Activated CD4-positive, alpha-beta memory T cell treated with anti-CD3 and anti-CD28 coated beads, Interleukin-2, amount 10 ng/mL, durations not matched to agents 7 days and 5 days (primary cell): ENCODE measurements around the gene PCSK6. TPM values are rescaled to one million over a fixed set of nuclear protein-coding genes. Genes with fewer than 3 reads are reported as not detected.
A peak's percentile ranks its signal among the peaks of the same experiment; 100 is the strongest.

Experiments used
- CTCF ChIA-PET: fragments of 350-600 bp; sonication (Branson Sonifier 250); formaldehyde crosslinking; loops from one replicate; lab custom pipeline; 2021; ENCODE audit warnings: antibody characterized with exemption, inconsistent platforms; lab: Charles Lee
- POLR2A ChIA-PET: fragments of 350-600 bp; sonication (Branson Sonifier 250); formaldehyde crosslinking; loops from one replicate; lab custom pipeline; 2021; ENCODE audit warnings: antibody characterized with exemption; lab: Charles Lee
- DNase-seq: peaks from one replicate; pipeline ENCODE4 v3.0.0-alpha.2; 2020
- H3K27ac Mint-ChIP-seq: one replicate; pipeline ENCODE4 v1.8.0; 2021; ENCODE audit warnings: mild to moderate bottlenecking, mixed read lengths
- H3K27me3 Mint-ChIP-seq: one replicate; pipeline ENCODE4 v1.8.0; 2021; ENCODE audit warnings: mixed read lengths
- H3K36me3 Mint-ChIP-seq: one replicate; pipeline ENCODE4 v1.8.0; 2021; ENCODE audit warnings: low read depth, mixed read lengths
- H3K4me1 Mint-ChIP-seq: one replicate; pipeline ENCODE4 v1.8.0; 2021; ENCODE audit warnings: mixed read lengths
- H3K4me3 Mint-ChIP-seq: one replicate; pipeline ENCODE4 v1.8.0; 2021; ENCODE audit warnings: mild to moderate bottlenecking, mixed read lengths
- H3K9me3 Mint-ChIP-seq: one replicate; pipeline ENCODE4 v1.8.0; 2021; ENCODE audit warnings: mixed read lengths
- total RNA-seq, 2 experiments: library from RNA; stranded (reverse); gene quantifications; one replicate each; pipeline ENCODE4 v1.2.3, GENCODE V29; 2021

Gene PCSK6
- total RNA-seq, 2 experiments from 2014 or later = 0.53 to 0.58 TPM

DNA sequence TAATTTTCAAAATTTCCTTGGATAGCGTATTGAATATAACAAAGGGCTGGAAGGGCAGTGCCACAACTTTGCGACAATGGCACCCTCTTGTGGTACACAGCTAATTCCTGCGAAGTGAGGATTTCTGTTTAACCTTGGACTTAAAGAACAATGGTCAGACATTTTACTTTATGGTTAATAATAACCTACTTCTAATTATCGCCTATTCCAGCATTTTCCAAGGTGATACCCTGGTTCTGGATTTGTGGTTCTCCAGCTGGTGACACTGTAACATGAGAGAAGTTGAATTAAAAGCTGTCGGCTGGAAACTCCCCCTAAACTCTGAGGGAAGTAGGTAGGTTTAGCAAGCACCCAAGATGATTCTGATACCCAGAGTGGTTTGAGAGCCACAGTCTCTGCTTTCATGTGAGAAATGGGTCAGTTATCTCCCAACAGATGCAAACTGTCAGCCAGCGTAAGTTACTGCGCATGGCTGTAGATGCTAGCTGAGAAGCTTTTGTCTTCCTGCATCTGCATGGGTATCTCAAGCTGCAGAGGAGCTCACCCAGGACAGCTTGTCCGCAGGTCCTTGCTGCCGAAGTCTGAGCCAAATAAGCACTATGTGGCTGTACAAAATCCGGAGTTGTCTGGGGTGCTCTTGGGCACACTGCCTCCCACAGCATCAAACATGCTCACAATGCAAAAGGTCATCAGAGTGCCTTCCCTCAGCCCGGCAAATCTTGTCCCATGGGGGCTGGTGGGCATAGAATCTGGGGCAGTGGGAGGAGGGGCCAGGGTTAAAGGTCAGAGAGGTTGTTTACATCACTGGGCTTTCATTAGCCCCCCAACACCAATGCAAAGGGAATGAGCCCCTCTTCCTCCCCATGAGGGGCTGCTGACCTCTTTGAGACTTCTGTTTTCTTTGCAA is 231.0 kb downstream of the PCSK6 start:
- Mint-ChIP-seq H3K4me1 (peaks cover 29% of the 10 kb centered on the region), H3K27ac (no peak overlapping the region), H3K27me3 (peaks cover 22% of the 10 kb centered on the region), H3K4me3 (no peak overlapping the region), H3K36me3 (no peaks in the 10 kb centered on the region), H3K9me3 (no peaks in the 10 kb centered on the region)
- DNase-seq = peak; percentile 63
- ChIA-PET CTCF (interaction anchor here (0.7 to 6.3 kb wide), 31 partner anchors 8 to 424 kb away, joined by 3 to 120 read pairs (median 4); partner anchors contain the start of gene LRRK1), POLR2A (interaction anchor here (0.7 to 2.3 kb wide), 6 partner anchors 9 to 661 kb away, joined by 3 to 8 read pairs (median 4); no protein-coding TSS in a partner anchor)

DNA sequence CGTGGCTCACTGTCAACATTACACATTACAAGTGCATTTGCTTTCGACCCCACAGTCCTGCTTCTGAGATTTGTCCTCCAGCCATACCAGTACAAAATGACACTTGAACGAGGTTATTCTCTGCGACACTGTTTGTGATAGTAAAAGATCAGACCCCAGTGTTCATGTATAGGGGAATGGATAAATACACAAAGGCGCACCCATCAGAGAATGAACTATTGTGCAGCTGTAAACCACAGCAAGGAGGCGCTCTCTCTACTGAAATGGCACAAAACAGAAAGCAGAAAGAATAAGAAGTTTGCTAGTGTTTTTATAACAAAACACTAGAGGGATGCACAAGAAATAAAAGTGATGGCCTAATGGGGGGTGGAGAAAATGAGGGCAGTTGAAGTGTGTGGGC is 232.8 kb downstream of the PCSK6 start:
- DNase-seq = no peak
- Mint-ChIP-seq H3K27me3 (peaks cover 20% of the 10 kb centered on the region), H3K27ac (no peak overlapping the region), H3K4me1 (peaks cover 41% of the 10 kb centered on the region), H3K36me3 (no peaks in the 10 kb centered on the region), H3K4me3 (no peak overlapping the region), H3K9me3 (no peaks in the 10 kb centered on the region)
- POLR2A ChIA-PET = interaction anchor here (0.6 to 2.9 kb wide), 3 partner anchors 14 to 52 kb away, joined by 3 to 12 read pairs (median 5); no protein-coding TSS in a partner anchor
- CTCF ChIA-PET = interaction anchor here (1.0 to 6.3 kb wide), 14 partner anchors 11 to 385 kb away, joined by 3 to 120 read pairs (median 8); no protein-coding TSS in a partner anchor

DNA sequence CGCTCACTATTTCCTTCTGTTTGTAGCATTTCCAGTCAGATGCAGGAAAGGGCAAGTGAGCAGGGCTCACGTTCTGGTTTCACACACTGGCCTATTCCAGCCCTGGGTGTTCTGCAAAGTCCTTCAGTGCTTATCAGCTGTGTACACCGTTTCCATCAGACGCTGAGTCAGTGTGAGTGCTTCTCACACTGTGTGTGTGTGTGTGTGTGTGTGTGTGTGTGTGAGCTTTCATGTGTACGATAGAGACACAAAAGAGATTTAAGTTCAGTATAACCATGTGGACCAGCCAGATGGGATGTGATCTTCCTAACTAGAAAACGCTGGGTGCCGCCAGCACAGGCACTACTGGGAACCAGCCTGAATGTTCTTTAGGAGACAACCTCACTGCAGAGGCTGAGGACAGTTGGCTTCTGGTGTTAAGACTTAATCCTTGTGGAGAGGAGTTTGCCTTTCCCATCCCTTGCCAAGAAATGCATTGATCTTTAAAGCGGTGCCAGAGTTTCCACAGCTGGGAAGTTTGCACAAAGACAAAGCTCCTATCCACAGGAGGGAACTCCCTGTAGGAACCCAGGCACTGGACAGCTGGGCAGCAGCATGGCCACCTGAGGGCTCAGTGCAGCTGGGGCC is 233.8 kb downstream of the PCSK6 start:
- no peak overlapping the region for H3K27ac Mint-ChIP-seq
- H3K4me3 Mint-ChIP-seq = no peak overlapping the region
- peaks cover 17% of the 10 kb centered on the region for H3K27me3 Mint-ChIP-seq
- no peaks in the 10 kb centered on the region for H3K9me3 Mint-ChIP-seq
- no peak for DNase-seq
- H3K36me3 Mint-ChIP-seq = peaks cover 2% of the 10 kb centered on the region
- H3K4me1 Mint-ChIP-seq = peaks cover 41% of the 10 kb centered on the region
- CTCF ChIA-PET = interaction anchor here (0.7 to 6.3 kb wide), 16 partner anchors 10 to 398 kb away, joined by 3 to 120 read pairs (median 4); no protein-coding TSS in a partner anchor
- POLR2A ChIA-PET = interaction anchor here (0.7 to 2.9 kb wide), 5 partner anchors 13 to 397 kb away, joined by 3 to 12 read pairs (median 3); no protein-coding TSS in a partner anchor

DNA sequence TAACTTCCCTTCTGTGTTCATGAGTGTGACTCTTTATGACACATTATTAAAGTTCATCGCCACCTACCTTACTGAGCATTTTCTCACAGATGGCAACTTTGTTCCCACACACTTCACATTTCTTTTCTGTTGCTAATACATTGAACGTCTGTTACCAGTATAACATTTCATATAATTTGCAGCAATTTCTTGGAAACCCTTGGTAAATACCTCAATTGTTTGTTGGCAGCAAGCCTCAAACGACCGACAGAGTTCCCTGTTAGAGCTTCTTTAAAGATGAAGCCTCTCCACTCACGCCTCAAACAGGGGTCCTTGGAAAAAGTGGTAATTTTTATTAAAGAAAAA is 234.5 kb downstream of the PCSK6 start:
- H3K36me3 Mint-ChIP-seq = peaks cover 9% of the 10 kb centered on the region
- ChIA-PET CTCF (interaction anchor here (0.7 to 6.3 kb wide), 13 partner anchors 10 to 247 kb away, joined by 3 to 120 read pairs (median 8); no protein-coding TSS in a partner anchor), POLR2A (interaction anchor here (0.7 to 2.9 kb wide), 4 partner anchors 12 to 398 kb away, joined by 3 to 12 read pairs (median 4); no protein-coding TSS in a partner anchor)
- H3K4me1 Mint-ChIP-seq = peaks cover 48% of the 10 kb centered on the region
- H3K4me3 Mint-ChIP-seq = no peak overlapping the region
- peaks cover 14% of the 10 kb centered on the region for H3K27me3 Mint-ChIP-seq
- H3K9me3 Mint-ChIP-seq = no peaks in the 10 kb centered on the region
- no peak for DNase-seq
- H3K27ac Mint-ChIP-seq = no peak overlapping the region

DNA sequence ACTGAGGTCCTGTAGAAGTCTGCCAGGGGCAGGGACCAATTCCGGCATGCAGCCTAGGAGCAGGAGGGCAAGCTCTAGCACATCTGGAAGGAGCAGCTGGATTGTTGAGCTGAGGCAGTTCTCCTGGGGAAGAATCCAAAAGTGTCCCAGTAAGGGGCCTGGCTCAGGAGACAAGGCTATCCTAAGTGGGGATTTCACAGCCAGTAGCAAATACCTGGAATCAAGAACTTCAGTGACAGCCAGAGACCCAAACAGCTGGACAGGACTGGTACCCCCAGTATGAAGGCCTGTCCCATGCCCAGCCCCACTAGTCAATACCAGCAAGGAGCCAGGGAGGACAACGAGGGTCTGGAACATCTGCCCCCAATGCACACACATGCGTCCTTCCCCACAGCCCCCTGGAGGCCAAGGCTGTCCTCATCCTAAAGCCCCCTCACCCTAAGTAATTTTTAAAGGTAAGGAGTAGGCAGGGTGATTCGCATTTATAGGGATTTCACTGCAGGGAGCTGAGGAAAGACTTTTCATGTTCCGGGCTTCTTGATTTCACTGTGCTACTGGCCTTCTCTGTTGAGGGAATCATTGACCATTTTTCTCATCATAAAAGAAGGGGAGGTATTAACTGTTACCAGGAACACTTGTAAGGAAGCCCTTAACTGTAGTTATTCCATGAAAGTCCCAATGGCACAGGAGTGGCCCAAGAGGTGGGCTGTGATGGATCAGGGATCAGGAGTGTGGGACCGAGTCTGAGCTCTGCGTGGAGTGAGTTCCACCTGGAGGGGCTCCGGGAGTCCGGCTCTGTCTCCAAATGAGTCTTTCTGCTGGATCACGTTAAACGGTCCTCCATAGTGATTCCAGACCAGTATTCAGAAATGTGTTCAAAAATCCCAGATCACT is 235.1 kb downstream of the PCSK6 start:
- Mint-ChIP-seq H3K9me3 (no peaks in the 10 kb centered on the region), H3K27me3 (peaks cover 11% of the 10 kb centered on the region), H3K4me3 (no peak overlapping the region), H3K36me3 (peaks cover 15% of the 10 kb centered on the region), H3K27ac (no peak overlapping the region), H3K4me1 (peaks cover 54% of the 10 kb centered on the region)
- DNase-seq = no peak
- ChIA-PET CTCF (interaction anchor here (0.7 to 6.3 kb wide), 9 partner anchors 9 to 246 kb away, joined by 3 to 120 read pairs (median 9); no protein-coding TSS in a partner anchor), POLR2A (interaction anchor here (1.5 to 2.9 kb wide), 2 partner anchors 12 to 57 kb away, joined by 4 to 12 read pairs; no protein-coding TSS in a partner anchor)

Other genes with a start within 250 kb of the PCSK6 start
- gene CHSY1, start 237.7 kb downstream of the PCSK6 start, total RNA-seq = 10 to 100 TPM; 61.7 to 62.0 TPM
- gene SELENOS, start 212.2 kb downstream of the PCSK6 start, total RNA-seq = 10 to 100 TPM; 43.0 to 45.7 TPM
- gene SNRPA1, start 194.5 kb downstream of the PCSK6 start, total RNA-seq = 100 to 1,000 TPM; 107 to 113 TPM
- 10 to 100 TPM; 41.8 to 43.8 TPM for gene TM2D3, start 162.7 kb upstream of the PCSK6 start, total RNA-seq
- 10 to 100 TPM; 10.3 to 12.3 TPM for gene TARS3, start 234.8 kb upstream of the PCSK6 start, total RNA-seq